Measurements from ENCODE around the gene BCAS3. TPM values are rescaled to one million over a fixed set of nuclear protein-coding genes. Genes with fewer than 3 reads are reported as not detected.

Gene BCAS3
- total and polyA plus RNA-seq, 12 donors = 6.1 to 21.8 (median 17.2) TPM

DNA sequence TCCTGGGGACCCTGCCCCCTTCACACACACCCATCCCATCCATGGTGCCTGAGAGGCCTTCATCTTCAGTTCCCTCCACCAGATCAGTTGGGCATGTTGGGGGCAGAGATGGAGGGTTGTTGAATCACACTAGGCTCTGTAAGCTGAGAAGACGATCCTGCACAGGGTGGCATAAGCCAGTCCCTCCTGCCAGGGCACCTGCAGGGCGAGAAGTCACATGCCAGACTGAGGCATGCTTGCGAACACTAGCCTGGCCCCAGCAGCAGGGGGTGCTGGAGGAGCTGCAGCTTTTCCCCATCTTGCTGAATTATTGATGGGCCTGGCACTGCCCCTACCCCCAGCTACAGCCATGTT lies 715.9 kb downstream of the BCAS3 start:
- 92 to 96% methylated on average over 3 of the region's 3 CpGs for WGBS, 2 donors
- intact Hi-C loops (cut with DNase I) = loop anchor here in 9 of 10 donors (5.0 to 10.0 kb wide), 5 partner anchors 139 to 671 kb away; no protein-coding TSS in a partner anchor
- H3K9me3 ChIP-seq = no peaks in the 10 kb centered on the region
- peak overlapping the region in 2 of 10 donors; percentile 83 to 88 for H3K27ac ChIP-seq
- H3K36me3 ChIP-seq = no peaks in the 10 kb centered on the region
- DNase-seq (no peak), ATAC-seq (no peak)
- H3K4me1 ChIP-seq = peaks cover 10 to 53% (median 25%) of the 10 kb centered on the region in 9 donors
- H3K27me3 ChIP-seq = peaks cover 22 to 47% (median 33%) of the 10 kb centered on the region in 7 donors
- TF ChIP-seq, protein P1, sequence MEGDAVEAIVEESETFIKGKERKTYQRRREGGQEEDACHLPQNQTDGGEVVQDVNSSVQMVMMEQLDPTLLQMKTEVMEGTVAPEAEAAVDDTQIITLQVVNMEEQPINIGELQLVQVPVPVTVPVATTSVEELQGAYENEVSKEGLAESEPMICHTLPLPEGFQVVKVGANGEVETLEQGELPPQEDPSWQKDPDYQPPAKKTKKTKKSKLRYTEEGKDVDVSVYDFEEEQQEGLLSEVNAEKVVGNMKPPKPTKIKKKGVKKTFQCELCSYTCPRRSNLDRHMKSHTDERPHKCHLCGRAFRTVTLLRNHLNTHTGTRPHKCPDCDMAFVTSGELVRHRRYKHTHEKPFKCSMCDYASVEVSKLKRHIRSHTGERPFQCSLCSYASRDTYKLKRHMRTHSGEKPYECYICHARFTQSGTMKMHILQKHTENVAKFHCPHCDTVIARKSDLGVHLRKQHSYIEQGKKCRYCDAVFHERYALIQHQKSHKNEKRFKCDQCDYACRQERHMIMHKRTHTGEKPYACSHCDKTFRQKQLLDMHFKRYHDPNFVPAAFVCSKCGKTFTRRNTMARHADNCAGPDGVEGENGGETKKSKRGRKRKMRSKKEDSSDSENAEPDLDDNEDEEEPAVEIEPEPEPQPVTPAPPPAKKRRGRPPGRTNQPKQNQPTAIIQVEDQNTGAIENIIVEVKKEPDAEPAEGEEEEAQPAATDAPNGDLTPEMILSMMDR (IDR thresholded peaks at IDR 0.05) = peak in 1 of 9 donors; percentile 27
- no peak overlapping the region for H3K4me3 ChIP-seq

DNA sequence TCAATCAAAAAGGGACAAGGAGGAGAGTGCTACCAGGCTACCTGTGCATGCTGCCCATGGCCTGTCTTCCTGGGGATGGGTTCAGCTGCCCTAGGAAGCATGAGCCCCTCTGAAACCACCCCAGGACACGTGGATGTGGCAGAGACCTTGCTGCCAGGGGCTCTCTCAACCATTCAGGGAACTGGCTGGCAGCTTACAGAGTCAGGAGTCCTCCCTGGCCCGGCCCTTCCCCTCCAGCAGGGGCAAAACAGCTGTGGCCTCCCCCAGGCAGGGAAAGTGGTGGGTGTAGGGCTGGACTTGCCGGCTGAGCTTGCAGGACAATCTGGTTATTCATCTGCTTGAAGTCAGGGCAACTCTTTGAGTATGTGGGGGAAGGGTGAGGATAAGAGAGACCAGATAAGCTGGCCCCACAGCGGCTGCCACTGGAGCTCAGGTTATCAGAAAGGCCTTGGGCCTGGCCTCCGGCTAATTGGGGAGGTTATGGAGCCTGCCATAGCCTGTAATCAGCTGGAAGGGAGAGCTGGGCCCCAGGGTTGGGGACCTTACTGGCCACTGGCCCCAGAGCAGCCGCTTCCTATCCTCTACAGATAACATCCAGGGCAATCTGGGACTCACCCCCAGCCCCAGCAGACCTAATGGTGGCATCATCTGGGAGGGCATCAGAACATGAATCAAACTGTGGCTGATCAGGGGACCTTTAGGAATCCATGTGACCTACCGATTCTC lies 716.4 kb downstream of the BCAS3 start:
- peaks cover 13 to 59% (median 30%) of the 10 kb centered on the region in 9 donors for H3K4me1 ChIP-seq
- no peaks in the 10 kb centered on the region for H3K9me3 ChIP-seq
- 71 to 77% methylated on average over 7 of the region's 7 CpGs for WGBS, 2 donors
- intact Hi-C loops (cut with DNase I) = loop anchor here in 9 of 10 donors (5.0 to 10.0 kb wide), 5 partner anchors 139 to 672 kb away; no protein-coding TSS in a partner anchor
- H3K36me3 ChIP-seq = no peaks in the 10 kb centered on the region
- DNase-seq (no peak), ATAC-seq (no peak)
- no peak overlapping the region for H3K4me3 ChIP-seq
- peak overlapping the region in 8 of 10 donors; percentile 80 to 88 (median 86) for H3K27ac ChIP-seq
- H3K27me3 ChIP-seq = peaks cover 26 to 51% (median 38%) of the 10 kb centered on the region in 7 donors
- TF ChIP-seq, protein P1 (IDR thresholded peaks at IDR 0.05) = peak in 1 of 9 donors; percentile 1

DNA sequence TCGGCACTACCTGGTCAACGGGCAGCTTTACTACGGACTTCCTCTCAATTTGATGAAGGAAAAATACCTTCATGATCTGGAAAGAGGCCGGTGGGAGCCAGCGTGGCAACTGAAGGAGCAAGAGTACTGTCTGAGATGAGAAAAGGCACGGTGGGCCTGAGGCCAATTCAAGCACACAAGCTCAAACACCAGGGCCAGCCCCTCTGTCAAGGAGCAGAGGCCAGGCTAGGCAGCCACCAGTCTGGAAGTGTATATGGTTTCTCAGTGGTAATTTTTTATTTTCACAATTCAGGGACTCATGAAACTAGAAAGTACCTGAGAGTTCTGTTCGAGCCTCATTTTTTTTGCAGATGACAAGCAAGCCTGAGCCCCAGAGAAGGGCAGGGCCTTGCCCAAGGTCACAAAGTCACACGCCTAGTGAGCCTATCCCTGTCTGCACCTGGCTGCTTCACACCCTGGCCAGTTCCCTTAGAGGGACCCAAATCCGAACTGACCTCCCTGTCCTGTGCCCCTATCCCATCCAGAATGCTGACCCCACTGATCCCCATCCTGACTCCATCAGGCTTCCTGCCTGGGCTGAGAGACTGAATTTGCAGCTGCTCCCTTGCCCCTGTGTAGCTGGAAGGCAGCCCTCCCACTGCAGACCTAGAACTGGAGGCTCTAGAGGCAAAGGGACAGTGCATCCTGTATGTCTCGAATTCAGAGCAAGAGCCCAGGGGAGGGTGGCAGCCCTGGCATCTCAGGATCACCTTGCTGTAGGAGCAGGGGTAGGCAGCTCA lies 717.2 kb downstream of the BCAS3 start:
- Histone ChIP-seq H3K27ac (peak overlapping the region; percentile 71 to 88 (median 84)), H3K4me3 (peak overlapping the region in 7 of 10 donors; percentile 46 to 81 (median 67)), H3K36me3 (no peaks in the 10 kb centered on the region), H3K4me1 (peaks cover 12 to 59% (median 32%) of the 10 kb centered on the region in 9 donors), H3K9me3 (no peaks in the 10 kb centered on the region), H3K27me3 (peaks cover 33 to 55% (median 45%) of the 10 kb centered on the region in 7 donors)
- TF ChIP-seq, protein P1 (IDR thresholded peaks at IDR 0.05) = no peak
- intact Hi-C loops (cut with DNase I) = loop anchor here (5.0 to 10.0 kb wide), 6 partner anchors 140 to 673 kb away; no protein-coding TSS in a partner anchor
- ATAC-seq (no peak), DNase-seq (no peak)
- 72 to 80% methylated on average over 10 of the region's 10 CpGs for WGBS, 2 donors

DNA sequence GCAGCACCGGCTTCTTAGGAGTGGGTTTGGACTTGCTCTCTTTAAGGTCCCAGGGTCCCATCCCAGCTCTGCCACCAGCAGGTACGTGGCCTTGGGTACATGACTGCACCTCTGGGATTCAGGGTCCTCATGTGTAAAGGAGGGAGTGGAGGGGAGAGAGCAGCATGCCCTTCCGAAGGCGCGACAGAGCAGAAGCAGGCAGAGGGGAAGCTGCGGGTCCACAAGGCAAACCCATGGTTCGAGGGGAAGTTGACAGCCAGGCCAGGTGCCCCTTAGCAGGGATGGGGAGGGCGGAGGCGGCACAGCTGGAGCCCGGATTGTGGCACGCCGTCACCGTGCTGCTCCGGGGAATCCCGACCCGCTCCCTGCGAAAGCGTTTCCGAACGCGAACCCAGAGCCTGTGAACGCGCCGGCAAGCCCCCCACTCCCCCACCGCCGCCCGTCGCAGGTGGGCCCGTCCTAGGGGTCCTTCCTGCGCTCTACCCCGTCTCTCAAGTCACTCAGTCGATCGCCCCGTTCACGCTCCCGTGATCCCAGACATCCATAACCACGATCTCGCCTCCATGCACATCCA lies 717.8 kb downstream of the BCAS3 start:
- Histone ChIP-seq H3K4me3 (peak overlapping the region in 9 of 10 donors; percentile 46 to 81 (median 67)), H3K9me3 (no peaks in the 10 kb centered on the region), H3K27ac (peak overlapping the region; percentile 71 to 88 (median 84)), H3K27me3 (peaks cover 33 to 58% (median 48%) of the 10 kb centered on the region in 7 donors), H3K36me3 (no peaks in the 10 kb centered on the region), H3K4me1 (peaks cover 13 to 54% (median 32%) of the 10 kb centered on the region in 9 donors)
- TF ChIP-seq, protein P1 (IDR thresholded peaks at IDR 0.05) = no peak
- 33 to 50% methylated on average over 38 of the region's 38 CpGs for WGBS, 2 donors
- ATAC-seq (no peak), DNase-seq (no peak)
- intact Hi-C loops (cut with DNase I) = loop anchor here in 6 of 10 donors (5.0 to 10.0 kb wide), 5 partner anchors 141 to 671 kb away; no protein-coding TSS in a partner anchor

Data from heart right ventricle (tissue), 16 donors.